Thoracic aorta (tissue), 2 donors: ENCODE measurements around the gene ZNF746. TPM values are rescaled to one million over a fixed set of nuclear protein-coding genes. Genes with fewer than 3 reads are reported as not detected.

Experiments used
- ATAC-seq: fragments of 150-250 bp; one replicate; pipeline ENCODE4 v1.8.0; 2017; ENCODE audit warnings: low read depth; ENCODE audit not compliant: insufficient number of reproducible peaks, low FRiP score
- DNase-seq: peaks from one replicate; pipeline ENCODE4 v3.0.0-alpha.2; 2020; ENCODE audit warnings: low spot score
- H3K27ac ChIP-seq, 2 donors: fragments of 200-600 bp; sonication (generic); 1 replicate in 1 of 2; 2 replicates in 1 of 2; pipeline ENCODE4 v1.5.1; 2016; ENCODE audit warnings: mild to moderate bottlenecking in 2 of 2, moderate library complexity in 2 of 2
- H3K27me3 ChIP-seq: fragments of 200-600 bp; sonication (generic); replicated peaks from 2 replicates; pipeline ENCODE4 v1.6.0; 2016; ENCODE audit warnings: mild to moderate bottlenecking; ENCODE audit not compliant: insufficient read depth
- H3K36me3 ChIP-seq: fragments of 200-600 bp; sonication (generic); one replicate; pipeline ENCODE4 v1.5.1; 2016
- H3K4me1 ChIP-seq, 2 donors: fragments of 200-600 bp; sonication (generic); 1 replicate in 1 of 2; 2 replicates in 1 of 2; pipeline versions ENCODE4 v1.5.1 to v1.6.0; 2016; ENCODE audit warnings: low read depth in 2 of 2, mild to moderate bottlenecking in 1 of 2; ENCODE audit not compliant: control insufficient read depth in 1 of 2
- H3K4me3 ChIP-seq: fragments of 200-600 bp; sonication (generic); 2 replicates; pipeline ENCODE4 v1.5.1; 2016; ENCODE audit warnings: mild to moderate bottlenecking
- H3K9me3 ChIP-seq: fragments of 200-600 bp; sonication (generic); 2 replicates; pipeline ENCODE4 v1.5.1; 2016
- total RNA-seq, 2 donors: library from RNA; depleted of rRNA; stranded (reverse); fragments of >200 nt; gene quantifications; one replicate each; pipeline versions ENCODE4 v1.1.0 to v1.2.3, GENCODE V29; 2016
- TF ChIP-seq, protein P1 (sequence below): fragments of 200-600 bp; sonication (generic); IDR thresholded peaks from one replicate; pipeline ENCODE4 v1.5.1; 2019; ENCODE audit warnings: antibody characterized with exemption

Gene ZNF746
- total RNA-seq, result 10 to 100 TPM; 26.0 to 39.0 TPM

DNA sequence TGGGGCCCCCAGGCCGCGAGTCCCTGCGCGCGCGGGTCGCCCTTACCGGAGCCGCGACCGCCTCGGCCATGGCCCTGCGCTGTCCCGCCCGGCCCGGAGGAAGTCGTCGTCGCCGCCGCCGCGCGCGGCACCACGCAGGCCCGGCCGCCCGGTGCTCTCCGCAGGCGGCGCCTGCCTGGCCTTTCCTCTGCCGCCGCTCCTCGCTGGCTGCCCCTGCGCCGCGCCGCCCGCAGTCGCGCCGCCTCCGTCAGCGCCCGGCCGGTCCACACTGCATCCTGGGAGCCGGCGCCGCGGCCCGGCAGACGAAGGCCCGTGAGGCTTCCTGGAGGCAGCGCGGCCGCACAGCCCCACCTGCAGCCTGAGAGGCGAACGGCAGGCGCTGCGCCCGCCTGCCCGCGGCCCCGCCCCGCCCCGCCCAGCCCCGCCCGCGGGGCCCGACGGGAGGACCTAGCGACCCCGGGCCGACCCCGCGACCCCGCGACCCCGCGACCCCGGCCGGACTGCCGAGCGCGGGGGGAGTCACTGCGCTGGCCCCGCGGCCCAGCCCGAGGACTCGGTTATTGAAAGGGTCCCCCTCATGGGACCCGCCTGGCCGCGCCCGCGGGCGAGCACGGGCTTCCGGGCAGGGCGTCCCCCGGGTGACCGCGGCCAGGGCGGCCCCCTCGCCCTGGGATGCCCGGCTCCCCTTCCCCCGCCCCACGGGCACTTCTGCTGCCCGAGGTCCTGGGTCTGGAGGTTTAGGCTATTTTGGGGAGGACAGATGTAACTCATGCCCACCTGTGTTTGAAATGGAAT, at the start of gene ZNF746:
Gene ZNF746 (minus strand): TSS at position 343 of the 795 bp plus-strand sequence. CDS start 273 bp downstream, at position 70.
- Histone ChIP-seq H3K27me3 (no peaks in the 10 kb centered on the region), H3K4me1 (peaks cover 9 to 12% of the 10 kb centered on the region in 2 donors), H3K9me3 (no peaks in the 10 kb centered on the region), H3K27ac (peak within 1 kb of the TSS; percentile 74 to 76), H3K36me3 (peaks cover 16% of the 10 kb centered on the region), H3K4me3 (peak within 1 kb of the TSS; percentile 88)
- DNase-seq (no peak), ATAC-seq (peak; percentile 77)
- TF ChIP-seq, protein P1, sequence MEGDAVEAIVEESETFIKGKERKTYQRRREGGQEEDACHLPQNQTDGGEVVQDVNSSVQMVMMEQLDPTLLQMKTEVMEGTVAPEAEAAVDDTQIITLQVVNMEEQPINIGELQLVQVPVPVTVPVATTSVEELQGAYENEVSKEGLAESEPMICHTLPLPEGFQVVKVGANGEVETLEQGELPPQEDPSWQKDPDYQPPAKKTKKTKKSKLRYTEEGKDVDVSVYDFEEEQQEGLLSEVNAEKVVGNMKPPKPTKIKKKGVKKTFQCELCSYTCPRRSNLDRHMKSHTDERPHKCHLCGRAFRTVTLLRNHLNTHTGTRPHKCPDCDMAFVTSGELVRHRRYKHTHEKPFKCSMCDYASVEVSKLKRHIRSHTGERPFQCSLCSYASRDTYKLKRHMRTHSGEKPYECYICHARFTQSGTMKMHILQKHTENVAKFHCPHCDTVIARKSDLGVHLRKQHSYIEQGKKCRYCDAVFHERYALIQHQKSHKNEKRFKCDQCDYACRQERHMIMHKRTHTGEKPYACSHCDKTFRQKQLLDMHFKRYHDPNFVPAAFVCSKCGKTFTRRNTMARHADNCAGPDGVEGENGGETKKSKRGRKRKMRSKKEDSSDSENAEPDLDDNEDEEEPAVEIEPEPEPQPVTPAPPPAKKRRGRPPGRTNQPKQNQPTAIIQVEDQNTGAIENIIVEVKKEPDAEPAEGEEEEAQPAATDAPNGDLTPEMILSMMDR, result peak; percentile 34

DNA sequence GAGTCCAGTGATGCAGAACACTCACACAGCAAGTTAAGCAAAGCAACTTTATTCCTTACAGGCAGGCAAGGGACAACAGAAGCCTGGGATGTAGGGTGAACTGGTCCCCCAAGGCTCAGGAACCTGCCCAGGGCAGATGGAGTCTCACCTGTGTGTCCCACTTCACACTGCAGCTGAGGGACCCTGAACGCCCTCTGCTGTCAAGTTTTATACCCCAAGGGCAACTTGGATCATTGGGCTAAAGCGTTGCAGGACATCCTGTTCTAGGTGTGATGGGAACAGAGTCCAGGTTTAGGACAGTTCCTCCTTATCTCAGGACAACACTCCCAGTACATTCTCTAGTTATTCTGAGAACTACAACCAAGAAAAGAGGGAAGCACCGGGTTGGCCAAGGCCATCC, 49.5 kb upstream of the ZNF746 start:
- ATAC-seq (no peak), DNase-seq (no peak)
- H3K4me1 ChIP-seq, result no peaks in the 10 kb centered on the region
- H3K27me3 ChIP-seq, result no peaks in the 10 kb centered on the region
- H3K9me3 ChIP-seq, result no peaks in the 10 kb centered on the region
- H3K36me3 ChIP-seq, result peaks cover 41% of the 10 kb centered on the region
- no peak overlapping the region for H3K27ac ChIP-seq
- TF ChIP-seq, protein P1, result no peak
- H3K4me3 ChIP-seq, result no peak overlapping the region

DNA sequence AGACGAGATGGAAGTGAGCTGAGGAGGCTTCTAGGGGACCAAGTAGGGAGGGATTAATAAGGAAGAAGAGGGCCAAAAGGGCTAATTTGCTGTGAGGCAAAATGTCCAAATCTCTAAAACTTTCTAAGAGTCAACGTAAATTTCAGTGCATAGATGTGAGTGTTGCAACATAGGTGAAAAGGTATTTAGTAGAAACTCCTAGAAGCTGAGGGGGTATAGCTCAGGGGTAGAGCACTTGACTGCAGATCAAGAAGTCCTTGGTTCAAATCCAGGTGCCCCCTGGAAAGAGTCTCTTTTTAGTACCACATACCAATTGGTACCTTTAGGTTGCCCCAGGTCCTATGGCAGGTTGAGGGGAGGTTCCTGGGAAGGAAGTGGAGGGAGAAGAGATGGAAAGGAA, 48.7 kb upstream of the ZNF746 start:
- Histone ChIP-seq H3K9me3 (peaks cover 4% of the 10 kb centered on the region), H3K4me1 (no peaks in the 10 kb centered on the region), H3K27ac (no peak overlapping the region), H3K4me3 (no peak overlapping the region), H3K27me3 (no peaks in the 10 kb centered on the region), H3K36me3 (peaks cover 35% of the 10 kb centered on the region)
- ATAC-seq (no peak), DNase-seq (no peak)
- TF ChIP-seq, protein P1, result no peak

DNA sequence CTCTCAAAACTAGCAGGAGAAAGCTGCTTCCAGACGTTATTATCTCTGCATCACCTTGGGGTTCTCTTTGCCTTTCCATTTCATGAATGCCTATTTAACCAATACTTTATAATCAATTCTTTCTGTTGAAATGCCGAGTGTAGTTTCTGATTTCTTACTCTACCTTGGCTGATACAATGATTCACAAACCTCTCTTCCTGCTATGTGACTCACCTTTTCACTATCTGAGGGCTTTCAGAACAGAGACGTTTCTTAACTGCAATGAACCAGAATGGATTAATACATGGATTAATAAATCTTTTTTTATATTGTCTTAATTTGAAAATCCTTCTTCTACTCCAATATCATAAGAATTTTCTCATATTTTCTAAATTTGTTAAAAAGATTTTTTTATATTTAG, 46.4 kb upstream of the ZNF746 start:
- Histone ChIP-seq H3K4me1 (no peaks in the 10 kb centered on the region), H3K9me3 (peaks cover 6% of the 10 kb centered on the region), H3K27ac (no peak overlapping the region), H3K4me3 (no peak overlapping the region), H3K36me3 (peaks cover 13% of the 10 kb centered on the region), H3K27me3 (no peaks in the 10 kb centered on the region)
- TF ChIP-seq, protein P1, result no peak
- DNase-seq (no peak), ATAC-seq (no peak)

DNA sequence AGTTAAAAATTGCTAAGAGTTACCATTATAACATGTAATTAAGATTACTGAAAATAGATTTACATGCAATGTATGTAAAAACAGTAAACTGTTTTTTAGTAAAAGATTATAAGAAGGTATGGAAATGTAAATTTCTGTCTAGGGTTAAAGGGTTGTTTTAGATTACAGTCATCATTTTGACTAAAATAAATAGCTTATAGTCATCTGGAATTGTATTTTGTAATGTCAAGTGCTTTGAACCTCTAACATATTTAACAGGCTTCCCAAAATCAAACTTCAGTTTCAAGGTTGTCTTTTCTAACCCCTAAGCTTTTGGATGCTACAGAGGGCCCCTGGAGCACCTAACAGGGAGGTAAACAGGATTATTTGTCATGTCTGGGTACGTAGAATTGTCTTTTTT, 35.0 kb upstream of the ZNF746 start:
- Histone ChIP-seq H3K4me1 (no peaks in the 10 kb centered on the region), H3K27me3 (no peaks in the 10 kb centered on the region), H3K4me3 (no peak overlapping the region), H3K27ac (no peak overlapping the region), H3K36me3 (no peaks in the 10 kb centered on the region), H3K9me3 (peaks cover 39% of the 10 kb centered on the region)
- TF ChIP-seq, protein P1, result no peak
- DNase-seq (no peak), ATAC-seq (no peak)
